GM19239 (cell line): ENCODE results near the gene SLC24A4.

Experiments
- DNase-seq: peaks from one replicate; pipeline ENCODE4 v3.0.0; 2011; ENCODE audit warnings: low spot score; ENCODE audit not compliant: insufficient read length
- FAIRE-seq: peaks from 2 replicates; lab custom pipeline; 2011; peaks lifted over from hg19 to GRCh38; lab: Jason Lieb, UNC

The SLC24A4 gene

GRCh38 chr14:92323011-92323915 is at the start of gene SLC24A4:
Gene SLC24A4, plus strand, starts transcription at chr14:92323165. Its CDS starts 666 bp downstream, at chr14:92323831.
- DNase-seq (no peak), FAIRE-seq (no peak)

DNA sequence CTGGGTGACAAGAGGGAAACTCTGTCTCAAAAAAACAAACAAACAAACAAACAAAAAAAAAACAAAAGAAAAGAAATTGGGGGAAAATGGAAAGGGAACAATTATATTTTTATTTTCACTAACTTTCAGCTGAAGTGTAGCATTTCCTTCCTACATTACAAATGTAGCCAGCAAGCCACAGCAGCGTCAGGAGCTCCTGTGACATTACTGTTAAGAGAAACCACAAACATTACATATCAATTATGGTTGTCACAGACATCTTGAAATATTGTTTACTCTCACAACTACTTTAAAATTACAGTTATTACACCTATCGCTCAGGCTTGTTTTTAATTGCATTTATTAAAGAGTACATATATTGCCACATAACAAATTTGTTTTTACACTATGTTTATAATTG is 49.8 kb upstream of the SLC24A4 start:
- DNase-seq (no peak), FAIRE-seq (no peak)

GRCh38 chr14:92274055-92274454 is 48.9 kb upstream of the SLC24A4 start:
- no peak for DNase-seq
- no peak for FAIRE-seq

DNA sequence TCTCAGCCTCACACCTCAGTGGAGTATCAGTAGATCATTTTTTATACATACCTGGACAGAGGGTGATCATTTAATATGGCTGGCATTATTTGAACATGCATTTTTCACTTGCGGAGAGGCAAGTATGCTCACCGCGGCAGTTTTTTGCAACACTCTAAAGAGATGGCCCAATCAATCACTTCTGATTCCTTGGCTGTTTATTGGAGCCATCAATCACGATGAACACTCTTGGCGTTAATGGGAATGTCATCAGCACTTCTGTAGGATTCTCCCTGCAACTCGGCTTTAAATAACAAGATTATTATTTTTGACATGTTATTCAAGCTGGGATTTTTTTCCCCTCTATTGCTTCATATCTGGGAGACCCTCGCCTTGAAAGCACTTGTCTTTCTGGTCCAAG is 46.9 kb upstream of the SLC24A4 start:
- DNase-seq (no peak), FAIRE-seq (no peak)

GRCh38 chr14:92277031-92277430 is 45.9 kb upstream of the SLC24A4 start:
- no peak for DNase-seq
- FAIRE-seq, result no peak

DNA sequence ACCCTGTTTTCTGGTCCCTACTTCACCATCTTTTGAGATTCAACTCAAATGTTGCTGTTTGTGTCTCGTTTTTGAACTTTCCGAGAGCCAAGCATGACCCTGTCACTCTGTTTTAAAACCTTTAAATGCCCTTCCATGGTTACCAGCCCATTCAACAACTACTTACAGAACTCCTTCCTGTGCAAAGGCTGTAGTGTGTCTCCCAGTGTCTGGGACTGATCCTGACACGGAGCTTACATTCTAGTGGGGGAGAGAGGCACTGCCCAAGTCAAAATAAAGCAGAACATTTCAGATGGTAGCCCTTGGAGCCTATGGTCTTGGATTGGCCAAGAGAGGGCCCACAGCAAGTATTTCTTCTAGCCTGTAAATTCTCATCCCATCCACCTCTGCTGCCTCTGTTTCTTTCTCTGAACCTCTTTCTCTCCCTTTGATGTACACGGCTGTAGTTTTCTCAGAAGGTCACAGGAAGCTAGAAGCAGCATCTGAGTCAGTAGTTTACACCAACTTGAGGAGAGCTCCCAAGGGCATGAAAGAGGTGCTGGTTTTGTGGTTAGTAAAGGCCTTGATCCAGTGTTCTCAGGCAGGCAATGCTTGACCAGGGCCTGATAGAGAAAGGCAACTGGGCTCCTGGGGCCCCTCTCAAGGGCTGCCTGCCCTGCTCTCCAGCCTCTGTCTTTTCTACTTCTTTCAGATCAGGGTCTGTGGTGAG is 42.3 kb upstream of the SLC24A4 start:
- FAIRE-seq (no peak), DNase-seq (no peak)

DNA sequence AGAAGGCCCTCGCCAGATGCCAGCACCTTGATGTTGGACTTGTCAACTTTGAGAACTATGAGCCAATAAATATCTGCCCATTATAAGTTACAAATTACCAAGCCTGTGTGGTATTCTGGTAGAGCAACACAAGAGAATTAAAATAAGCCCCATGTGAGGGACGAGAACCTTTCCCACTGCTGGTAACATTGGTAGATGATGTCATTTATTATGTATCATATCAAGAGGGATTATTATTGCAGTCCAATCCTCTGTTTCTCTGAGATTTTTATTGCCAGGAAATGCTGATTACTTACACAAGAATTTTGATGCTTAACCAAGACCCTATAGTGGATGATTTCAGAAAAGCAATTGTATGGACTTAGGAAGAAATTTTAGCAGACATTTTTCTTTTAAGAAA is 40.3 kb upstream of the SLC24A4 start:
- FAIRE-seq (no peak), DNase-seq (no peak)

- DNase-seq (no peak), FAIRE-seq (no peak)
These were observed 37.7 kb upstream of the SLC24A4 start for GRCh38 chr14:92285311-92285710.

- FAIRE-seq (no peak), DNase-seq (no peak)
These were observed 35.0 kb upstream of the SLC24A4 start for GRCh38 chr14:92287987-92288386.

- no peak for DNase-seq
- no peak for FAIRE-seq
These were observed 33.8 kb upstream of the SLC24A4 start for GRCh38 chr14:92288994-92289660.

- DNase-seq (no peak), FAIRE-seq (no peak)
These were observed 30.3 kb upstream of the SLC24A4 start for GRCh38 chr14:92292673-92293072.

- no peak for FAIRE-seq
- no peak for DNase-seq
These were observed 28.5 kb upstream of the SLC24A4 start for GRCh38 chr14:92294506-92294905.

GRCh38 chr14:92297818-92298595 is 25.0 kb upstream of the SLC24A4 start:
- FAIRE-seq, result no peak

DNA sequence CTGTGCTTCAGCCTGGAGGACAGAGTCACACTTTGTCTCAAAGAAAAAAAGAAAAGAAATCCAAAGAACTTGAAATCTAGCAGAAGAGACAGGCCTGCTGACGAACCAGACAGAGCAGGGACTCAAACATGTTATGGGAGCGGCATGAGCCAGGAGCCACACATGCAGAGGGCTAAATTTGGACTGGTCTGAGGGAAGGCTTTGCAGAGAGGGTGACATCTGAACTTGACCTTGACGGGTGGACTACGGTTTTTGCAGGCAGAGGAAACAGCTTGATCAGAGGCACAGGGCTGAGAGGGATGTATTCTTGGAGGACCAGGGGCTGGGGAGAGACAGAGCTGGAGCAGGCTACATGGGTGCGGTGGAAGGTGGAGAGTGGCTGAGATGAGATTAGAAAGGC is 20.5 kb upstream of the SLC24A4 start:
- DNase-seq (no peak), FAIRE-seq (no peak)

More at GRCh38 chr14:92297818-92298595, 25.0 kb upstream of the SLC24A4 start:
- DNase-seq, result no peak

GRCh38 chr14:92308716-92309115 is 14.2 kb upstream of the SLC24A4 start:
- FAIRE-seq (no peak), DNase-seq (no peak)

DNA sequence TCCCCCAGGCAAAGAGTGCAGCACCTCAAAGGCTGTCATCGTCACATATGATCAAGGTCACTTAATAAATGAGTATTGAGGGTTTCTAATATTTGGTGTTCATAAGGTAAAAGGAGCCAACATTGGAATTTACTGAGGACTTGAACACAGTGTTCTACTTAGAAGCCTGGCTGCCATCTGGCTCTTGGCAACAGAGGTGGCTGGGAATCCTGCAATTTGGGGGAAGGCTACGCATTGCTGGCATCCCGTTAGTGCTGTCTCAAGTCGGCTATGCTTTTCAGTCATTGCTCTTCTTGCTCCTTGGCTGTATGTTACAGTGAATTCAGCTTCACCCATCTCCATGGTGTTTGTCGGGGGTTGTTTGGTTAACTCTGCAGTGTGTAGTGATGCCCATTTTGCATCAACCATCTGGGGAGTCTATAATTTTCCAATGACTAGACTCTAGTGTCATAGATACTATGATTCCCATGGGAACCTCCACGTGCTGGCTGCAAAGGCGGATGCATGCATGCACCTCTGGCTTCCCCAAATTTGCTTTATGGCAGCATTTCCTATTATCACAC is 12.9 kb upstream of the SLC24A4 start:
- no peak for FAIRE-seq

DNA sequence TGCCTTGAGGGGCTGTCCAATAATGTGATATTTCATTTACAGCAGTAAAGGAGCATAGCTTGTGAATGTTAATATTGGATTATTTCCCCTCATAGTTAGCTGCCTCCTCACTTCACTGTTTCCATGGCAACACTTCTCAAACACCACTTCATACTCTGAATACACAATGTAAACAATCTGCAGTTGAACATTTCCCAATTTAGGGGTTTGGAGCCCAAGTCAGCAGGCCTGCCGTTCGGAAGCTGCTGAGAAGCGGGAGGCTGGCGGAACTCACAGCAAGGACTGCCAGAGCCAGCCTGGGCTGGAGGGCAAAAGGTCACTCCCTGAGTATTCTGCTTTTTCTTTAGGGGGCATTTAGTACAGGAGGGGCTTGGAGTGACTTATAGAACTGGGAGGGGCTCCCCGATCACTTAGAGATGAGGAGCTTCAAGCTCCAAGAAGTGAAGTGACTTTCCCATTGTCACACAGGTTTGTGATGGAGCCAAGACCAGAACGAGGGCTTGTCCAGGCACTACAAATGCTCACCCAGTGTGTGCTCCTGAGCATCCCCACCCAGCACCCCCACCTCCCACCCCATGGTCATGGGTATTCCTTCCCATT is 12.1 kb upstream of the SLC24A4 start:
- no peak for FAIRE-seq

More for the DNA sequence above, 12.9 kb upstream of the SLC24A4 start:
- DNase-seq, result no peak

GRCh38 chr14:92314182-92314581 is 8.8 kb upstream of the SLC24A4 start:
- FAIRE-seq (no peak), DNase-seq (no peak)

More for the DNA sequence above, 12.1 kb upstream of the SLC24A4 start:
- DNase-seq, result no peak

DNA sequence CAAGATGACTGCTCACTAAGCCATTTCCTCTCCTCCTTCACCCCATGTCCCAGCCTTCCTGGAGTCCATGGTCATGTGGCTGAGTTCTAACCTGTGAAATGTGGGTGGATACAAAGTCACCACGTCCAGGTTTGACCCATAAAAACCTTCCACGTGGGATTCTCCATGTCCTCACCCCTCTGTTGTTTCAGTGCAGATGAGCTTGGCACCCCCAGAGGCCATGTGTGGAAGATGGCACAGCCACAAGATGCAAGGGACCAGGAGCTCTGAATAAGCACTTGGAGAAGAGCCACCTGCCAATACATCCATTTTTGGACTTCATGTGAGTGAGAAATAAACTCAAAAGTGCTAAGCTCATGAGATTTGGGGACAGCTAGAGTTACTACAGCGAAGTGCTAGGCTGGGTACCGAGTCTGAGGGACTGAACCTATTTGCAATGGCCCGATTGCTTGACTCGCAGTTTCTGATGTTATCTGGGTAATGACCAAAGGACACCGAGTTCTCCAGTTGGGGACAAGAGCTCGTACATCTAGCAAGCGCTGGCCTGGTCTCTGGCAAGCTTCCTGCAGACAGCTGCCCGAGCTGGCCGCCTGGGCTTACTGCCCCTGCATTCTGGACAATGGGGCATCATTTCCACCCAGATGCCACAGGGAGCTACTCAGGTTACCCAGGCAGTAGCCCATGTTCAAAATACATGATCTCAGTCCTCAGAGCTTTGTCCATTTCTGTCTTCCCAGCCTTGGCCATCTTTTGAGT is 7.7 kb upstream of the SLC24A4 start:
- FAIRE-seq, result no peak

More for the DNA sequence above, 7.7 kb upstream of the SLC24A4 start:
- no peak for DNase-seq
